Measurements from ENCODE around the gene SH3RF1.

SH3RF1 gene

GRCh38 chr4:169250796-169251195 lies 20.0 kb downstream of the SH3RF1 start:
- no peak for DNase-seq

GRCh38 chr4:169249999-169250398 lies 20.8 kb downstream of the SH3RF1 start:
- no peak for DNase-seq

- DNase-seq: no peak
These were observed 21.4 kb downstream of the SH3RF1 start for GRCh38 chr4:169249214-169249973.

GRCh38 chr4:169248645-169249044 lies 22.1 kb downstream of the SH3RF1 start:
- no peak for DNase-seq

- no peak for DNase-seq
These were observed 23.8 kb downstream of the SH3RF1 start for GRCh38 chr4:169246957-169247396.

- DNase-seq: no peak
These were observed 24.5 kb downstream of the SH3RF1 start for GRCh38 chr4:169246279-169246678.

GRCh38 chr4:169245061-169245460 lies 25.7 kb downstream of the SH3RF1 start:
- DNase-seq: no peak

- DNase-seq: no peak
These were observed 26.7 kb downstream of the SH3RF1 start for GRCh38 chr4:169243825-169244609.

GRCh38 chr4:169241464-169241863 lies 29.3 kb downstream of the SH3RF1 start:
- DNase-seq: no peak

GRCh38 chr4:169239221-169239905 lies 31.4 kb downstream of the SH3RF1 start:
- no peak for DNase-seq

GRCh38 chr4:169238445-169238844 lies 32.3 kb downstream of the SH3RF1 start:
- no peak for DNase-seq

GRCh38 chr4:169236873-169237626 lies 33.7 kb downstream of the SH3RF1 start:
- no peak for DNase-seq

GRCh38 chr4:169236078-169236477 lies 34.7 kb downstream of the SH3RF1 start:
- DNase-seq: no peak

- no peak for DNase-seq
These were observed 36.5 kb downstream of the SH3RF1 start for GRCh38 chr4:169234137-169234855.

GRCh38 chr4:169233691-169234090 lies 37.1 kb downstream of the SH3RF1 start:
- DNase-seq: no peak

- DNase-seq: no peak
These were observed 39.0 kb downstream of the SH3RF1 start for GRCh38 chr4:169231647-169232262.

GRCh38 chr4:169229571-169230028 lies 41.2 kb downstream of the SH3RF1 start:
- DNase-seq: no peak

- no peak for DNase-seq
These were observed 42.7 kb downstream of the SH3RF1 start for GRCh38 chr4:169228076-169228475.

GRCh38 chr4:169226565-169226964 lies 44.2 kb downstream of the SH3RF1 start:
- no peak for DNase-seq

GRCh38 chr4:169225812-169226211 lies 44.9 kb downstream of the SH3RF1 start:
- DNase-seq: no peak

- no peak for DNase-seq
These were observed 45.6 kb downstream of the SH3RF1 start for GRCh38 chr4:169225058-169225751.
